ENCODE results near the gene ZER1.

The ZER1 gene

GRCh38 chr9:128732576-128732975 lies 39.2 kb downstream of the ZER1 start:
- DNase-seq = no peak

- DNase-seq = no peak
Measured at GRCh38 chr9:128731691-128732090, 40.0 kb downstream of the ZER1 start.

- DNase-seq = no peak
Measured at GRCh38 chr9:128731093-128731492, 40.6 kb downstream of the ZER1 start.

- no peak for DNase-seq
Measured at GRCh38 chr9:128729766-128730517, 41.8 kb downstream of the ZER1 start.

- no peak for DNase-seq
Measured at GRCh38 chr9:128729302-128729701, 42.4 kb downstream of the ZER1 start.

GRCh38 chr9:128728298-128728697 lies 43.4 kb downstream of the ZER1 start:
- no peak for DNase-seq

GRCh38 chr9:128727640-128728248 lies 44.0 kb downstream of the ZER1 start:
- DNase-seq = no peak

- DNase-seq = no peak
Measured at GRCh38 chr9:128724744-128725211, 46.9 kb downstream of the ZER1 start.

GRCh38 chr9:128723866-128724743 lies 47.6 kb downstream of the ZER1 start, which contains the start of gene ZDHHC12:
ZDHHC12 (minus strand) TSS chr9:128724127; CDS start chr9:128724093, 34 bp downstream.
- DNase-seq = peak; percentile 90

GRCh38 chr9:128723352-128723865 lies 48.3 kb downstream of the ZER1 start:
- no peak for DNase-seq

GRCh38 chr9:128722380-128723351 lies 49.1 kb downstream of the ZER1 start:
- no peak for DNase-seq

- no peak for DNase-seq
Measured at GRCh38 chr9:128721487-128722010, 50.2 kb downstream of the ZER1 start.

GRCh38 chr9:128720841-128721486 lies 50.8 kb downstream of the ZER1 start:
- no peak for DNase-seq

- no peak for DNase-seq
Measured at GRCh38 chr9:128719919-128720605, 51.7 kb downstream of the ZER1 start.

- DNase-seq = no peak
Measured at GRCh38 chr9:128718475-128718874, 53.3 kb downstream of the ZER1 start.

- no peak for DNase-seq
Measured at GRCh38 chr9:128718047-128718446, 53.7 kb downstream of the ZER1 start.

- no peak for DNase-seq
Measured at GRCh38 chr9:128716581-128717254, 55.0 kb downstream of the ZER1 start.

- DNase-seq = no peak
Measured at GRCh38 chr9:128715436-128715750, 56.3 kb downstream of the ZER1 start.

GRCh38 chr9:128714586-128715435 lies 56.9 kb downstream of the ZER1 start:
- DNase-seq = no peak

Measured in midbrain (tissue), 1 donor.